ENCODE measurements around the gene ANP32A.
"Not testable (repeated sequence)": the region's sequence is repeated elsewhere in the genome, so short reads cannot be mapped to it uniquely, and the experiment has no call there.

Gene ANP32A

DNA sequence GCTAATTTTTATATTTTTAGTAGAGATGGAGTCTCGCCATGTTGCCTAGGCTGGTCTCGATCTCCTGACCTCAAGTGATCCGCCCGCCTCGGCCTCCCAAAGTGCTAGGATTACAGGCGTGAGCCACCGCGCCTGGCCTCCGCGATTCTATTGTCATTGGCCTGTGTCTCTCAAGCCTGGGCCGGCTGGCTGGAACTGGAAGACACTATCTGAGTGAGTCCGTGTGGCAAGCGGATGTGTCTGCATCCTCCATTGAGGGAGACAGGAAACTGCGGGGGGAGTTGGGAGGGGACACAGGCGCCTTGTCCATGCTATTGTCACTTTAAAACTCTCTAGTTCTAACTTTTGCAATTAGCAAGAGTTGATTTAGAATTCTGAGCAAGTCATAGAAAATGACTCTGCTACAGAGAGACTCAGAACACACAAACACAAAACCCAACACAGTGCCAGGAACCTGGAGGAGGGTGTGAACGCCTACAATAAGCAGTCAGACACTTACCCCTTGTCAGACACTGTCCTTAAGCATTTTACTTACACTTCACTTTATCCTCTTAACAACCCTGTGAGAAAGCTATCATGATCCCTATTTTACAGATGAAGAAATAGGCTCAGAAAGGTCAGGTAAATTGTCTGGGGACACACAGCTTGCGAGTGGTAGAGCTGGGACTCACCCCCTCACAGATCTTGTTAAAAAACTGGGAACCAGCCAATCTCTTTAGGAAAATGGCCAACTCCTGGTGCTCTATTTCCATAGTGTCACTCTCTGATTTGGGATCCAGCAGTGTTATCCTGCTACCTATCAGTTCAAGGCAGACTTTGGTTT, 38.7 kb downstream of the ANP32A start:
- DNase-seq, result no peak

GRCh38 chr15:68781217-68781616, 39.5 kb downstream of the ANP32A start:
- DNase-seq, result no peak

DNA sequence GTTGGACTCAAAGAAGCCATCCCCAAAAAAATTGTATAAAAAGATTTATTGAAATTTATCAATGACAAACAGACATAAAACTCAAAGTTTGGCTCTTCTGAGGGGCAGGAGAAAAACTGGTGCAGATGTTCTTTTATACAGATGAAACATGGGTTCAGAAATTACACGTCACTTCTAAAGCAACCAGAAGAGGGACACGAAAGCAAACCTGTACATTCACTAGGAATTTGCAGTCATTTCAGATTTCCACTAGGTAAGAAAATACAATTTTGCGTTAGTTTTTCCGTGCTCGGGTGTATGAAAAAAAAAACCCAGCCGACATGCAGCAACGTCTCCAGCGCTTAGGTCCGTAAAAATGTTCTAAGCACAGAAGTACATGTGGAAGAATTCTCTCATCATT, 41.8 kb downstream of the ANP32A start:
- DNase-seq, result no peak

GRCh38 chr15:68776477-68777270, 44.0 kb downstream of the ANP32A start:
- no peak for DNase-seq

DNA sequence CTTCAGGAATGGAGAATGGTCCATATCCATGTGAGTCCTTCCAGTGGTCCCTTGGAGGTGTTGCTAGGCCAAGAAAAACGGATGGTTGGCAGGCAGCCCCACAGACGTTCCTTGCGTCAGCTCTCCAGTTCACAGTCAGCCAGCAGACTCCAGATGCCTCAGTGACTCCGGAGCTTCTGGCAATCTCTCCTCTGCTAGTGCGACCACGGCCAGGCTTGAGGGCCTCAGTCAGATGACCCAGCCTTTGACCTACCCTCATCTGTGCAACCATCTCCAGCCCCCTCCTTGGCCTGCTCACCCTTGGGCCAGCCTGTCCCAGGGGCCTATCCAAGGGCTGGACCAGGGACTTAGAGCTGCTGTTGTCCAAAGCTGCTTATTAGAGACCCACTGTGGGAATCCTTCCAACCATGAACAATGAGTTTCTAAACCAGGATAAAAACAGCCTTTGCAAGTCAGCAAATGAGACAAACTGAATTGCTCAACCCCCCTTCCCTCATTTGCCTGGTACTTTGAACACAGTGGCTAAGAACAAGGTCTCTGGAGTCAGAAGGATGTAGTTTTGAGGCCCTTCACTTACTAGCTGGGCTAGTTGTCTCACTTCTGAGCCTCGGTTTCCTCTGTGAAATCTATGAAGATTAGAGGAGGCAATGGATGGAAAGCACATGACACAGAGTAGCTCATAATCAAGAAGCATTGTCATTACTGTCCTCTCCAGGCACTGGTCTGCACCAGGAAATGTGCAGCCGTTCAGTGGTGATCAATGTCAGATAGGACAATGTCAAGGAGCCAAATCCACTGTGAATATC, 44.8 kb downstream of the ANP32A start:
- peak; percentile 60 for DNase-seq

DNA sequence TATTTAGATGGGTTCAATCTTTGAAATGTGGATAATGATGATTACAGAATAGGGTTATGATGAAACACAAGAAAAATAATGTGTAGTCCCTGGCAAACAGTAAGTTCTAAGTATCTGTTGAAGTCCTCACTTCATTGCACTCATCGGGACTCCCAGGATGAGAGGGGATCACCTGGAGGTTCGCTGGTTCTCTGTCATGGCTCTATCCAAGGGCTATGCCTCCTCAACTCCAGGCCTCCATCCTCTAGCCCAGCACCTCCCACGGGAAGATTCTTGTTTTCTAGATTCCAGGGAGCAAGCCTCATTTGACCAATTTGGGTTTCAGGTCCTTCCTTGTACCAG, 45.5 kb downstream of the ANP32A start:
- DNase-seq, result no peak

DNA sequence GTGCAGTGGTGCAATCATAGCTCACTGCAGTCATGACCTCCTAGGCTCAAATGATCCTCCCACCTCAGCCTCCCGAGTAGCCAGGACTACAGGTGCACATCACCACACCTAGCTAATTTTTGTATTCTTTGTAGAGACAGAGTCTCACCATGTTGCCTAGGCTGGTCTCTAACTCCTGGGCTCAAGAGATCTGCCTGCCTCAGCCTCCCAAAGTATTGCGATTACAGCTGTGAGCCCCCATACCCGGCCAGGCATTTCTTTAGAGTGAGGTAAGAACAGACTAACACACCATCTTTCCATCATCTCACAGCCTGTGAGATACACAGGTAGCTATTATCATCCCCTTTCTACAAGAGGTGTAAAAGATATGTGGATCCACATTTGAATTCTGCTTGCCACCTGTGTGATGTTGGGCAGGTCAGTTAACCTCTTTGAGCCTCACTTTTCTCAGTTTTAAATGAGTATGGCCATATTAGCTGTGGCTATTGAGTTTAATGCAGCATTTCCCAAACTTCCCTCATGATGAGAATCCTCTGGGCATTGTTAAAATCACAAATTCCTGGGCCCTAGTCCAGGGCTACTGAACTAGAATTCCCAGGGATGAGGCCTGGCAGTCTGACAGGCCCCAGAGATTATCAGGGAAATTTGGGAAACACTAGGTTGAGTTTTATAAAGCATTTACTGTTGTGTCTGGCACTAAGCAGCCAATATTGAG, 46.0 kb downstream of the ANP32A start:
- DNase-seq, result peak; percentile 51

DNA sequence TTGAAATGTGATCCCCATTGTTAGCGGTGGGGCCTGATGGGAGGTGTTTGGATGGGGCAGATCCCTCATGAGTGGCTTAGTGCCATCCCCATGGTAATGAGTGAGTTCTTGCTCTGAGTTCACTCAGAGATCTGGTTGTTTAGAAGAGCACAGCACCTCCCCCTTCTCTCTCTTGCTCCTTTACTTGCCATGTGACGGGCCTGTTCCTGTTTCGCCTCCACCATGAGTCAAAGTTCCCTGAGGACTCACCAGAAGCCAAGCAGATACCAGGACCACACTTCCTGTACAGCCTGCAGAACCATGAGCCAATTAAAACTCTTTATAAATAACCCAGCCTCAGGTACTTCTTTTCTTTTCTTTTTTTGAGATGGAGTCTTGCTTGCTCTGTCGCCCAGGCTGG, 46.6 kb downstream of the ANP32A start:
- DNase-seq, result no peak

- no peak for DNase-seq
These were observed 47.7 kb downstream of the ANP32A start for GRCh38 chr15:68773036-68773435.

GRCh38 chr15:68770216-68770615, 50.5 kb downstream of the ANP32A start:
- no peak for DNase-seq

GRCh38 chr15:68769702-68770101, 51.0 kb downstream of the ANP32A start:
- no peak for DNase-seq

DNA sequence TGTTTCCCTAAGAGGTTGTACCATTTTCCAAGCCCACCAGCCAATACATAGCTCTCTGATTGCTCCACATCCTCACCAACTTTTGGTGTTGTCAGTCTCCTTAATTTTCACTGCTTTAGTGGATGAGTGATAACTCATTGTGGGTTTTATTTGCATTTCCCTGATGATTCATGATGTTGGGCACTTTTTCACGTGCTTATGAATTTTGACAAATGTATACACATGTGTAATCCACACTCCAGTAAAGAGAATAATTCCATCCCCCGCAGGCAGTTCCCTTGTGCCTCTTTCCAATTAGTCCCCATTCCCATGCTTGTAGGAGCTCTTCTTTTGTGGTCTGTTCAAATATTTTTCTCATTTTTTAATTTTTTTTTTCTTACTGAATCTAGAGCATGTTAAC, 52.4 kb downstream of the ANP32A start:
- DNase-seq, result peak; percentile 77

- DNase-seq, result no peak
These were observed 52.9 kb downstream of the ANP32A start for GRCh38 chr15:68767833-68768232.

- DNase-seq, result no peak
These were observed 54.9 kb downstream of the ANP32A start for GRCh38 chr15:68765602-68766368.

DNA sequence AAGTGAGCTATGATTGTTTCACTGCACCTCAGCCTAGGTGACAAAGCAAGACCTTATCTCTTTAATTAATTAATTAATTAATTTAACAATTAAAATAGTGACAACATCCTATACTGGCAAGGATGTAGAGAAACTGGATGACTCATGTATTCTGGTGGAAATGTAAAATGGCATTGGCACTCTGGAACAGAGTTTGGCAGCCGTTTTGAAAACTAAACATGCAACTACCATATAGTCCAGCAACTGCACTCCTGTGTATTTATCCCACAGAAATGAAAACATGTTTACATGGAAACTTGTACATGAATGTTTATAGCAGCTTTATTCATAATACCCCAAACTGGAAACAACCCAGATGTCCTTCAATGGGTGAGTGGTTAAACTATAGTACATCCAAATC, 56.6 kb downstream of the ANP32A start:
- DNase-seq, result no peak

GRCh38 chr15:68763063-68763462, 57.6 kb downstream of the ANP32A start:
- no peak for DNase-seq

DNA sequence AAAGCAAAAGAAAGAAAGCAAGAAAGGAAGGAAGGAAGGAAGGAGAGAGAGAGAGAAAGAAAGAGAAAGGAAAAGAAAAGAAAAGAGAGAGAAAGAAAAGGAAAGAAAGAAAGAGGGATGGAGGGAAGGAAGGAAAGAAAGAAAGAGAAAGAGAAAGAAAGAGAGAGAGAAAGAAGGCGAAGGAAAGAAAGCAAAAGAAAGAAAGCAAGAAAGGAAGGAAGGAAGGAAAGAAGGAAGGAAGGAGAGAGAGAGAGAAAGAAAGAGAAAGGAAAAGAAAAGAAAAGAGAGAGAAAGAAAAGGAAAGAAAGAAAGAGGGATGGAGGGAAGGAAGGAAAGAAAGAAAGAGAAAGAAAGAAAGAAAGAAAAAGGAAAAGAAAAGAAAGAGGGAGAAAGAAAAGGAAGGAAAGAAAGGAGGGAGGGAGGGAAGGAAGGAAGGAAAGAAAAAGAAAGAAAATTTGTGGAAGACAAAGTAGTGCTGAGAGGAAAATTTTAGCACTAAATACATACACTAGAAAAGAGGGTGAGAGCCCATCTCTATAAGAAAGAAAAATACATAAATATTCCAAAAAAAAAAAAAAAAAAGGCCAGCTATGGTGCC, 60.6 kb downstream of the ANP32A start:
- DNase-seq, result not testable (repeated sequence)

- no peak for DNase-seq
These were observed 65.0 kb downstream of the ANP32A start for GRCh38 chr15:68755731-68756130.

DNA sequence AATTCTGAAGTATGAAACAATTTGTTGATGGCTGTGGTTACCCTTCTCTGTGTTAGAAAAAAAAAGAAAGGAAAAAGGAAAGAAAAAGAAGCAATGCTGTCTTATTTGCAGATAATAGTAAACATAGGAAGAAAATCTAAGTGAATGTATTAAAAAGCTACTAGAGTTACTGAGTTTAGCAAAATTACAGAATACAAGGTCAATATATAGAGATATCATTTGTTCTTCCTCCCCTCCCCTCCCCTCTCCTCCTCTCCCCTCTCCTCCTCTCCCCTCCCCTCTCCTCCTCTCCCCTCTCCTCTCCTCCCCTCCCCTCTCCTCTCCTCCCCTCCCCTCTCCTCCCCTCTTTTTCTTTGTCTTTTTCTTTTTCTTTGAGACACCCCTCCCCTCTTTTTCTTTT, 69.1 kb downstream of the ANP32A start:
- no peak for DNase-seq

GRCh38 chr15:68749793-68750192, 70.9 kb downstream of the ANP32A start:
- peak; percentile 29 for DNase-seq

DNA sequence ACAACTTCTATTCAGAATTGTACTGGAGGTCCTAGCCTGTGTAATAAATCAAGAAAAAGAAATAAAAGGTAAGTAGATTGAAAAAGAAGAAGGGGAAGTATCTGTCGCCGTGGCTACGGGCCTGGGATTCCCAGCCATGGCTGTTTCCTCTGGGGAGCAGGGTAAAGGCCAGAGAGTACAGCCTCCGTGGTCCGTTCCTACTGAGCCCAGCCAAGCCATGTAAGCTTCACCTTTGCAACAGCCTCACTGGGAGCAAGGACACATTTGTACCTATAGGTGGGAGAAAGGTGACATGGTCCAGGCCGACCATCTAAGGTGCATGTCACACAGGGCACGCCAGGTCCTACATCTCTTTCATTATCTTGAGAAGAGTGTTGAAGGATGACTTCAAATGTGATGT, 71.3 kb downstream of the ANP32A start:
- no peak for DNase-seq

- DNase-seq, result no peak
These were observed 77.4 kb downstream of the ANP32A start for GRCh38 chr15:68743256-68743655.
